ENCODE data around the gene GTSE1. TPM values are rescaled to one million over a fixed set of nuclear protein-coding genes. Genes with fewer than 3 reads are reported as not detected.

The GTSE1 gene
- total and polyA plus RNA-seq, 2 of the 13 experiments (the other 11 are each of a cell fraction or from before 2014, with no cell fraction given): 10.7 to 13.5 TPM

DNA sequence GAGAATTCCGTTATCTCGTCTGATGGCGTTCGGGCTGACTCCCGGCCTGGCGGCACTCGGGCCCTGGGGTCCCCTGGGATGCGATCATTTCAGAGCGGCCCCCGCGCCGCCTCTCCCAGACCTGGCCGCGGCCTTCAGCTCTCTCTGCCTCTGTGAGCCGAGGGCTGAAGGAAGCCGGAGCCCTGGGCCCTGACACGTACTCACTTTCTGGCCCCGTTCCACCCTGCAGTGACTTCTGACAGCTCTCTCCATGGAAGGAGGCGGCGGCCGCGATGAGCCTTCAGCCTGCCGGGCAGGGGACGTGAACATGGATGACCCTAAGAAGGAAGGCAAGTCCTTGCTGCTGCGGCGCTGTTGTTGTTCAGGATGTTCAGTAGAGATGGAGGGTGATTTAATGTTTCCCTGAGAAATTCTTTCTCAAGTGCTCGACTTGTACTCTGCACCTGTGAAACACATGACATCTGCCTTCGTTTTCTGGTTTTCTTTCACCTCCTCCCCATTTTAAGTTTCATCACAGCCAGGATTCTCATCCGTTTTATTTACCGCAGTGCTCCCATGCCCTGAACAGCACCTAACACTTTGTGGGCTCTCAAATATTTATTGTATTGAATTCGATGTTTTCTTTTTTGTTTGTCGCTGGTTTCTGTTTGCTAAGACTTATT is 612 bp downstream of the GTSE1 start (continued):
- TF ChIP-seq, protein P1, sequence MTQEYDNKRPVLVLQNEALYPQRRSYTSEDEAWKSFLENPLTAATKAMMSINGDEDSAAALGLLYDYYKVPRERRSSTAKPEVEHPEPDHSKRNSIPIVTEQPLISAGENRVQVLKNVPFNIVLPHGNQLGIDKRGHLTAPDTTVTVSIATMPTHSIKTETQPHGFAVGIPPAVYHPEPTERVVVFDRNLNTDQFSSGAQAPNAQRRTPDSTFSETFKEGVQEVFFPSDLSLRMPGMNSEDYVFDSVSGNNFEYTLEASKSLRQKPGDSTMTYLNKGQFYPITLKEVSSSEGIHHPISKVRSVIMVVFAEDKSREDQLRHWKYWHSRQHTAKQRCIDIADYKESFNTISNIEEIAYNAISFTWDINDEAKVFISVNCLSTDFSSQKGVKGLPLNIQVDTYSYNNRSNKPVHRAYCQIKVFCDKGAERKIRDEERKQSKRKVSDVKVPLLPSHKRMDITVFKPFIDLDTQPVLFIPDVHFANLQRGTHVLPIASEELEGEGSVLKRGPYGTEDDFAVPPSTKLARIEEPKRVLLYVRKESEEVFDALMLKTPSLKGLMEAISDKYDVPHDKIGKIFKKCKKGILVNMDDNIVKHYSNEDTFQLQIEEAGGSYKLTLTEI (CRISPR knock-in tag; conservative IDR thresholded peaks at IDR 0.05): no peak
- TF ChIP-seq ZFX (CRISPR knock-in tag; IDR thresholded peaks at IDR 0.05; ENCODE audit: low read depth) (peak; percentile 11; the same call in 1 of the 2 replicates), ZFP36L2 (CRISPR knock-in tag; IDR thresholded peaks at IDR 0.05) (no peak), ZMYM3 (CRISPR knock-in tag; IDR thresholded peaks at IDR 0.05) (no peak), KLF13 (CRISPR knock-in tag; IDR thresholded peaks at IDR 0.05) (peak; percentile 52; the same call in 1 of the 2 replicates), ZNF446 (CRISPR knock-in tag; IDR thresholded peaks at IDR 0.05) (0 out of 2 replicates have a peak, but pooled peaks have one; percentile 42), ZNF260 (CRISPR knock-in tag; IDR thresholded peaks at IDR 0.05; ENCODE audit: borderline replicate concordance, low read depth) (0 out of 2 replicates have a peak, but pooled peaks have one; percentile 46), MED1 (CRISPR knock-in tag; IDR thresholded peaks at IDR 0.05) (no peak), TBL1XR1 (IDR thresholded peaks at IDR 0.05; ENCODE audit: borderline replicate concordance, low read length, partially characterized antibody) (peak; percentile 3), SRSF1 (optimal IDR thresholded peaks at IDR 0.05; ENCODE audit: low read depth, low read length) (no peak), KLF16 (CRISPR knock-in tag; IDR thresholded peaks at IDR 0.05) (no peak), ZNF619 (CRISPR knock-in tag; IDR thresholded peaks at IDR 0.05) (no peak), GPBP1L1 (CRISPR knock-in tag; IDR thresholded peaks at IDR 0.05) (no peak), NFAT5 (CRISPR knock-in tag; IDR thresholded peaks at IDR 0.05) (0 out of 2 replicates have a peak, but pooled peaks have one; percentile 3)
- TF ChIP-seq, protein P2, sequence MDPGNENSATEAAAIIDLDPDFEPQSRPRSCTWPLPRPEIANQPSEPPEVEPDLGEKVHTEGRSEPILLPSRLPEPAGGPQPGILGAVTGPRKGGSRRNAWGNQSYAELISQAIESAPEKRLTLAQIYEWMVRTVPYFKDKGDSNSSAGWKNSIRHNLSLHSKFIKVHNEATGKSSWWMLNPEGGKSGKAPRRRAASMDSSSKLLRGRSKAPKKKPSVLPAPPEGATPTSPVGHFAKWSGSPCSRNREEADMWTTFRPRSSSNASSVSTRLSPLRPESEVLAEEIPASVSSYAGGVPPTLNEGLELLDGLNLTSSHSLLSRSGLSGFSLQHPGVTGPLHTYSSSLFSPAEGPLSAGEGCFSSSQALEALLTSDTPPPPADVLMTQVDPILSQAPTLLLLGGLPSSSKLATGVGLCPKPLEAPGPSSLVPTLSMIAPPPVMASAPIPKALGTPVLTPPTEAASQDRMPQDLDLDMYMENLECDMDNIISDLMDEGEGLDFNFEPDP (CRISPR knock-in tag; conservative IDR thresholded peaks at IDR 0.05): 0 out of 2 replicates have a peak, but pooled peaks have one; percentile 86

All from HepG2 (cell line).